Measurements from ENCODE around the gene DNAAF3.

DNAAF3 gene

GRCh38 chr19:55152017-55152416 lies 14.4 kb downstream of the DNAAF3 start:
- no peak for DNase-seq

GRCh38 chr19:55149078-55150003 lies 17.1 kb downstream of the DNAAF3 start, which contains the start of gene TNNT1:
TNNT1 (minus strand) TSS chr19:55149206; CDS start chr19:55147157, 2,049 bp downstream.
- DNase-seq, result no peak

- no peak for DNase-seq
These were observed 18.7 kb downstream of the DNAAF3 start for GRCh38 chr19:55147545-55148251.

- DNase-seq, result no peak
These were observed 19.6 kb downstream of the DNAAF3 start for GRCh38 chr19:55146705-55147273.

- no peak for DNase-seq
These were observed 20.2 kb downstream of the DNAAF3 start for GRCh38 chr19:55146078-55146704.

- DNase-seq, result no peak
These were observed 21.2 kb downstream of the DNAAF3 start for GRCh38 chr19:55145232-55145631.

- DNase-seq, result no peak
These were observed 24.7 kb downstream of the DNAAF3 start for GRCh38 chr19:55141696-55142095.

- DNase-seq, result no peak
These were observed 28.5 kb downstream of the DNAAF3 start for GRCh38 chr19:55137915-55138314.

GRCh38 chr19:55136399-55137102 lies 29.9 kb downstream of the DNAAF3 start:
- no peak for DNase-seq

- DNase-seq, result no peak
These were observed 31.7 kb downstream of the DNAAF3 start for GRCh38 chr19:55134736-55135135.

GRCh38 chr19:55133639-55134444 lies 32.6 kb downstream of the DNAAF3 start:
- no peak for DNase-seq

GRCh38 chr19:55132453-55133129 lies 33.8 kb downstream of the DNAAF3 start:
- no peak for DNase-seq

GRCh38 chr19:55131421-55131820 lies 35.0 kb downstream of the DNAAF3 start:
- DNase-seq, result no peak

GRCh38 chr19:55119053-55119452 lies 47.4 kb downstream of the DNAAF3 start:
- no peak for DNase-seq

- no peak for DNase-seq
These were observed 47.9 kb downstream of the DNAAF3 start for GRCh38 chr19:55118401-55118991.

- DNase-seq, result peak; percentile 91 to 98 (median 95)
These were observed 48.6 kb downstream of the DNAAF3 start for GRCh38 chr19:55117663-55118391.

- no peak for DNase-seq
These were observed 49.4 kb downstream of the DNAAF3 start, which contains the start of gene PPP1R12C for GRCh38 chr19:55116859-55117662. PPP1R12C (minus strand) TSS chr19:55117637; CDS start chr19:55117543, 94 bp downstream.

- no peak for DNase-seq
These were observed 50.1 kb downstream of the DNAAF3 start for GRCh38 chr19:55116232-55116858.

Data from activated CD4-positive, CD25-positive, alpha-beta regulatory T cell (primary cell).